Germinal center (tissue), 1 donor: ENCODE results near the gene ACOX3.
A peak's percentile ranks its signal among the peaks of the same experiment; 100 is the strongest.

Experiments
- DNase-seq: peaks from one replicate; pipeline ENCODE4 v3.0.0; 2012; ENCODE audit warnings: mixed read lengths, low spot score

ACOX3 gene

GRCh38 chr4:8467016-8467415, 26.5 kb upstream of the ACOX3 start:
- no peak for DNase-seq

DNA sequence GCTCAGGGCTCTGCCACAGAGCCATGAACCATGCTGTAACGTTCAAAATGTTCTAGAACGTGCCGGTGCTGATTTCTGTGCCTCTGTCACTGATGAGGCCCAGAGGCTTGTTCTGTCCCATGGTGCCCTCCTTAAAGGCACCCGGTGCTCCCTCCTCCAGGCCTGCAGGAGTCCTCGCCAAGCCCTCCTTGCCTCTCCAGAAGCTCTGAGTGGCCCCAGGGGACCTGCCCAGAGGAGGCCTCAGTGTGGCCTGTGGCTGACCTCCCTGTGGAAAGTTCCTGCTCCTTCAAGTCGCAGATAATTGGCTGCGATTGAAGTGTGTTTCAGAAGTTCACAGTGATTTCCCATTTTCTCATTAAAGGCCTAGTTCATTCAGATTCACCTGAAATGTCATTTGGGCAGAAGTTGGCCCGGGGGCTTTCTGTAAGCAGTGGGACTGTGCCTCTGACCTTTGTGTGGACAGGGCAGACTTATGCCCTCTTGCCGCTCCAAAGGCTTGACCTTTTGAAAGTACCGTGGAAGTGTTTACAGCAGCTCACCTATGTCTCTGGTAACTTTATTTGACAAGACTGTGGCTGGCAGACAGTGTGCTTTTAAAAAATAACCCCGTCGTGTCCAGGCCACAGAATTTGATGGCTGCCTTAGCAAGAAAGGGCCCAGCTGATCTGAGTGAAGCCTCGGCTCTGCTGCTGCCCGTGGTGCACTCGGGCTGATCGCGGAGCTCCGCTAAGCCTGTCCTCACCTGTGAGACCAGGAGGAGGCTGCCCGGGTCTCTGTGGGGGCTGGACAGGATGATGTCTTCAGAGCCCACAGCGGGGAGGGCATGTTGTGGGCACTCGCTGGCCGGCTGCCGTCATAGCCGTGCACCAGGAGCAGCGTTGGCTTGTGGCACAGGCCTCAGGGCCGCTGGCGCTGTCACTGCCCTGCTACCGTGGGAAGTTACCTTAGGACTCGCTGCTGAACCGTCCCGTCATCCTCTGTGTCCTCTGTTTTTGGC, 25.4 kb upstream of the ACOX3 start:
- DNase-seq, result no peak

GRCh38 chr4:8464381-8464780, 23.9 kb upstream of the ACOX3 start:
- DNase-seq, result no peak

- no peak for DNase-seq
These were observed 23.3 kb upstream of the ACOX3 start for GRCh38 chr4:8463811-8464210.

- DNase-seq, result no peak
These were observed 21.1 kb upstream of the ACOX3 start for GRCh38 chr4:8461616-8462015.

DNA sequence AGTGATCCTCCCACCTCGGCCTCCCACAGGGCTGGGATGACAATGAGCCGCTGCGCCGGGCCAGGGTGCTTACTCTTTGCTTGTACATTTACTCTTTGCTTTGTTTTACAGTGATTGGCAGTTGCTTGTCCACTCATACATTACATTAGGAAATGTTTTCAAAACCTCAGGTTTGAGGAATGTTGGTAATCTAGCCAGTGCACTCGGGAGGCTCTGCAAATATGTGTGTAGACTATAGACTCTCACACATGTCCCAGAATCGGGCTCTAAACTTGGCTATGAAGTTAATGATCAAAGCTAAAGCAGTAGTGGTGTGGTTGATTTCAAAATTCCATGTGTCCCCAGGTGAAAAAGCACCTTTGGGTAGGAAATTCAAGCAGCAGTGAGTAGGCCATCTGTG, 20.6 kb upstream of the ACOX3 start:
- DNase-seq, result no peak

DNA sequence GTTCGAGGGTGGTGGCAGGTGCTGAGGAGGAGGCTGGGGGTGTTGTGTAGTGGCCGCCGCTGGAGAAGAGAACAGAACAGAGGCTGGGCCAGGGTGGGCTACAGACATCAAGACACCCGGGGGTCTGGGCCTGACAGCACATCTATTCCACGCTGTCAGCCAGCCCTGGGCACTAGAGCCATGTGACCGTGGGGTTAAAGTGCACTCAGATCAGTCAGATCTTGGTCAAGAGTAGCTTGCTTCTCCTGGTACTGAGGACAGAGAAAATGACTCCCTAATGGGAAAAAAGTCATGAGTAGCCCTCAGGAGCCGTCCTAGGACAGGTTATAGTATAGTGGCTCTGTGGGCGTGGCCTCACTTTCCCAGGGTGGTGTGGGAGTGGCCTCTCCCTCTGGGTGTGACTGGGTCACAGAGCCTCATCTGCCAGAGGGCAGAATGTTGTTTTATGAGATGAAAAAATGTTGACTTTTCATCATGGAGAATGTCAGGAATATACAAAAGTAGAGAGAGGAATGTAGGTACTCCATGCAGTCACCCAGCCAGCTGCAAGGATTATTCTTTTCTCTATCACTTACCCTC, 19.4 kb upstream of the ACOX3 start:
- no peak for DNase-seq

- DNase-seq, result no peak
These were observed 17.2 kb upstream of the ACOX3 start for GRCh38 chr4:8457646-8458252.

DNA sequence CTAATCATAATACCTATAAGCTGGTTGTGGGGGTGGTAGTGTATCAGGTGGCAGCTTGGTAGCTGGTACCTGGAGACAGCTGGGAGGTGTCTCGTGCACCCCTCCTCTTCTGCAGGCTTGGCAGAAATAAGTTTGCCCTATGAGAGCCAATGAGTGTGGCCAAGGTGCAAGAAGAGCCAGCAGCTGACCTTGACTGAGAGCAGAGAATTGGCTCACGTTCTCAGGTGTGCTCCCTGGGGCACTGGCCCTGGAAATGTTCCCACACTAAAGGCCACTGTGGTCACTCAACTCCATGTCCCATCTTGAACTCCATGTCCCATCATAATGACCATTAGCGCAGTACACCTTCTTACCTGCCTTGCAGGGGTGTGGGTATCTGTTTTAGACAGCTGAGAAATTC, 13.4 kb upstream of the ACOX3 start:
- no peak for DNase-seq

- no peak for DNase-seq
These were observed 11.1 kb upstream of the ACOX3 start for GRCh38 chr4:8451440-8452182.

GRCh38 chr4:8446122-8446521, 5.6 kb upstream of the ACOX3 start:
- DNase-seq, result no peak

DNA sequence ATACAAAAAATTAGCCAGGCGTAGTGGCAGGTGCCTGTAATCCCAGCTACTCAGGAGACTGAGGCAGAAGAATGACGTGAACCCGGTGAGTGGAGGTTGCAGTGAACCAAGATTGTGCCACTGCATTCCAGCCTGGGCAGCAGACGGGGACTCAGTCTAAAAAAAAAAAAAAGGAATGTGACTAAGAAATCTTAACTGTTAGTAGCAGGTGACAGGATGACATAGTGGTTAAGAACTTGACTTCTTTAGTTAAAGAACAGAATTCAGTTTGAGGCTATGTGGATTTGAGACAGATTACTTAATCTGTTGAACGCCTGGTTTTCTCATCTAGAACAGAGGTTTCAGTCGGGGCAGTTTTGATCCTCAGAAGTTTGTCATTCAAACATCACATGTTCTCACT, 3.3 kb upstream of the ACOX3 start:
- no peak for DNase-seq

- DNase-seq, result no peak
These were observed 2.3 kb upstream of the ACOX3 start for GRCh38 chr4:8442596-8443358.

- DNase-seq, result no peak
These were observed 1.1 kb upstream of the ACOX3 start for GRCh38 chr4:8441499-8442091.

GRCh38 chr4:8439914-8440491, 520 bp downstream of the ACOX3 start:
- DNase-seq, result peak; percentile 9

DNA sequence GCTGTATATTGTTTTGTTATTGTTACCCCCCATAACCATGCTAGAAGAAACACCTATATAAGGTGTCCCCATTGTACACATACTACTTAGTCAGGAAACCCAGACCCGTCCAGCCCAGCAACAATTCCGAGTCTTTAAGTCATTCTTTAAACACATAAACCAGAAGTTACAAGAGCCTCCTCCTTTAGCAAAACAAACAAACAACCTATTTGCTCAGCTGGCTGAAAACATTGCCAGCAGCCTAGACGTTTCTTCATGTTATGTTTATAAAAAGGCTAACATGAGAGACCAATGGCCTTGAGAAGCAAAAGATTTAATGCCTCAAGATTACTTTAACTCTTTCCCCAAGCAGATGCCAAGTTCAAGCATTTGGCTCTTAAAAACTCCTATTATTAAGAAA, 1.4 kb downstream of the ACOX3 start:
- DNase-seq, result no peak

- DNase-seq, result no peak
These were observed 1.8 kb downstream of the ACOX3 start for GRCh38 chr4:8438743-8439142.

GRCh38 chr4:8437281-8437680, 3.2 kb downstream of the ACOX3 start:
- DNase-seq, result no peak

DNA sequence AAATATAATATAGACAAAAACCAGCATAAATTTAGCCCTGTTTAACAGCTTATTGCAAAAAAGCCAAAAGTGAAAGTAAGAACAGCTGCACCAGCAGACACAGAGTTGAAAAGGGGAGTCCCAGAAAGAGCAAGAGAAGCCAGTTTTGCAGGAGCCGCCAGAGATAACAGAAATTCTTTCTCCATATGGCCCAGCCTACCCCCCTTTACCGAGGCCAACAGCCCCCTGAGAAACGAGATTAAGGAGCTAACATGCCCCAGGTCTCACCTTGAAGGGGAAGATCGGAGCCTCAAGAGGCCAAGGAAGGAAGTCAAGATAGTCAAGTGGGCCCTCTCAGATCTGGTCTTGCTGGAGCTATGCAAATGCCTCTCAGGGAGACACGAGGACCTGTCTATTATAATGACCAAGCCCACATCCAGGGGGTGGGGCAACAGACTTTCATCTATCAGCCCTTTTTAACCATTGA, 4.8 kb downstream of the ACOX3 start:
- DNase-seq, result peak; percentile 41

DNA sequence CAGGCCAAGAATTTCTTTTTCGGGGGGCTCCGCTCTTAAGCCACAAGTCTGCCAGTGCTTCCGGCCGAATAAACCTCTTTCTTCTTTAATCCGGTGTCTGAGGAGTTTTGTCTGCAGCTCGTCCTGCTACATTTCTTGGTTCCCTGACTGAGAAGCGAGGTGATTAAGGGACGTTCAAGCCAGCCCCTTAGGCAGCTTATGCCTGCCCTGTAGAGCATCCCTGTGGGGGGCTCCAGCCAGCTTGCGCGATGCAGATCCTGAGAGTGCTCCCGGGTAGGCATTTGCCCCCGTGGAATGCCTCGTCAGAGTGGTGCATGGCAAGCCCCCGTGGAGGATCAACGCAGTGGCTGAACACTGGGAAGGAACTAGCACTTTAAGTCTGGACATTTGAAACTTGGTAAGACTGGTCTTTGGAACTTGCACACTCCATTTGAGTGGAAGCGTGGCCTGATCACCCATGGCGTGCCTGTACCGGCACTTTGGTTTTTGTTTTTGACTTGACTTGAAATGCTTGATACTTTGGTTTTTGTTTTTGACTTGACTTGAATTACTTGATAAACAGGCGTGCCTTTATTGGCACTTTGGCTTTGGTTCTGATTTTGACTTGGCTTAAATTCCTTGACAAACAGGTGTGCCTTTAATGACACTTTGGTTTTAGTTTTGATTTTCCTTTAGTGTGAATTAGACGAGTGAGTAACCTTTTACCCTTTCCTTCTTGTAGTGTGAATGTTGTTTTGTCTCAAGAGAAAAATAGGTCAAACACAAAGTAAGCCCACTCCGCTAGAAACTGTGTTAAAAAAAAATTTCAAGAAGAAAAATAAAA, 6.1 kb downstream of the ACOX3 start:
- DNase-seq, result no peak
